ENCODE data around the gene CARS1. TPM values are rescaled to one million over a fixed set of nuclear protein-coding genes. Genes with fewer than 3 reads are reported as not detected.

CARS1 gene
- total RNA-seq, 1 donor from 2014 or later = 26.0 TPM

GRCh38 chr11:2992234-2992996 lies 64.8 kb downstream of the CARS1 start, which contains the start of gene NAP1L4:
Gene NAP1L4, minus strand, starts transcription at chr11:2992329. Its CDS starts 13,109 bp downstream, at chr11:2979220.
- peak; percentile 94 to 96 for DNase-seq (ENCODE audit: extremely low spot score in 2 of 2)
- Histone ChIP-seq H3K4me3 (peak within 1 kb of the TSS; percentile 75 to 95), H3K4me1 (peaks cover 46% of the 10 kb centered on the region), H3K27ac (peak within 1 kb of the TSS; percentile 86), H3K27me3 (no peaks in the 10 kb centered on the region), H3K36me3 (no peaks in the 10 kb centered on the region), H3K9me3 (no peaks in the 10 kb centered on the region)
- intact Hi-C loops (cut with DNase I) = no loop called here
- TF ChIP-seq, protein P1, sequence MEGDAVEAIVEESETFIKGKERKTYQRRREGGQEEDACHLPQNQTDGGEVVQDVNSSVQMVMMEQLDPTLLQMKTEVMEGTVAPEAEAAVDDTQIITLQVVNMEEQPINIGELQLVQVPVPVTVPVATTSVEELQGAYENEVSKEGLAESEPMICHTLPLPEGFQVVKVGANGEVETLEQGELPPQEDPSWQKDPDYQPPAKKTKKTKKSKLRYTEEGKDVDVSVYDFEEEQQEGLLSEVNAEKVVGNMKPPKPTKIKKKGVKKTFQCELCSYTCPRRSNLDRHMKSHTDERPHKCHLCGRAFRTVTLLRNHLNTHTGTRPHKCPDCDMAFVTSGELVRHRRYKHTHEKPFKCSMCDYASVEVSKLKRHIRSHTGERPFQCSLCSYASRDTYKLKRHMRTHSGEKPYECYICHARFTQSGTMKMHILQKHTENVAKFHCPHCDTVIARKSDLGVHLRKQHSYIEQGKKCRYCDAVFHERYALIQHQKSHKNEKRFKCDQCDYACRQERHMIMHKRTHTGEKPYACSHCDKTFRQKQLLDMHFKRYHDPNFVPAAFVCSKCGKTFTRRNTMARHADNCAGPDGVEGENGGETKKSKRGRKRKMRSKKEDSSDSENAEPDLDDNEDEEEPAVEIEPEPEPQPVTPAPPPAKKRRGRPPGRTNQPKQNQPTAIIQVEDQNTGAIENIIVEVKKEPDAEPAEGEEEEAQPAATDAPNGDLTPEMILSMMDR (IDR thresholded peaks at IDR 0.05) = no peak
- TF ChIP-seq POLR2A (IDR thresholded peaks at IDR 0.05) (peak in 1 of 2 donors; percentile 72), POLR2AphosphoS5 (IDR thresholded peaks at IDR 0.05; ENCODE audit: insufficient read depth in 1 of 2, low read depth in 1 of 2) (peak; percentile 81 to 90)

- Histone ChIP-seq H3K4me1 (peaks cover 52% of the 10 kb centered on the region), H3K9me3 (no peaks in the 10 kb centered on the region), H3K27ac (peak overlapping the region; percentile 86), H3K4me3 (peak overlapping the region; percentile 75 to 95), H3K27me3 (no peaks in the 10 kb centered on the region), H3K36me3 (no peaks in the 10 kb centered on the region)
- no peak for DNase-seq (ENCODE audit: extremely low spot score in 2 of 2)
- TF ChIP-seq POLR2A (IDR thresholded peaks at IDR 0.05) (no peak), POLR2AphosphoS5 (IDR thresholded peaks at IDR 0.05; ENCODE audit: insufficient read depth in 1 of 2, low read depth in 1 of 2) (peak in 1 of 2 donors; percentile 10)
- TF ChIP-seq, protein P1 (IDR thresholded peaks at IDR 0.05) = no peak
- intact Hi-C loops (cut with DNase I) = no loop called here
These were observed 65.6 kb downstream of the CARS1 start for GRCh38 chr11:2991452-2992233.

- peaks cover 52% of the 10 kb centered on the region for H3K4me1 ChIP-seq
- intact Hi-C loops (cut with DNase I) = no loop called here
- no peaks in the 10 kb centered on the region for H3K27me3 ChIP-seq
- DNase-seq (ENCODE audit: extremely low spot score in 2 of 2) = no peak
- H3K27ac ChIP-seq = peak overlapping the region; percentile 86
- peak overlapping the region; percentile 75 to 95 for H3K4me3 ChIP-seq
- no peaks in the 10 kb centered on the region for H3K9me3 ChIP-seq
- H3K36me3 ChIP-seq = no peaks in the 10 kb centered on the region
- TF ChIP-seq, protein P1 (IDR thresholded peaks at IDR 0.05) = no peak
- peak in 1 of 2 donors; percentile 7 for TF ChIP-seq POLR2AphosphoS5 (IDR thresholded peaks at IDR 0.05; ENCODE audit: insufficient read depth in 1 of 2, low read depth in 1 of 2)
These were observed 66.4 kb downstream of the CARS1 start for GRCh38 chr11:2990617-2991451.

DNA sequence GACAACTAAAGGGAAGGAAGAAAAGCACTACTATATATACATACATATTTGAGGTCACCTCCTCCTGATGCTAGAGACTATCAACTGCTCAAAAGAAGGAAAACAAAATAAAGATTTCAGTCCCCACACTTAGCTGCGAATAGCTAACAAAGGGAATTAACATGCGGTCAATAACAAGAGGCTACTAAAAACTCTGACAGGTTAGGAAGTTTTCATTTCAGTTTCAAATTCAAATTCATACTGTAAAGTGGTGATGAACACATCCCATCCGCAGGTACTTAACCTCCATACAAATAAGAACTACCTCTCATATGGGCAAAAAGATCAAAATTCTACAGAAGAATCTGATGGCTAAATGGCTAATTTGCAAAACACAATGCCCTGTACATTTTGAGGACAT lies 67.7 kb downstream of the CARS1 start:
- TF ChIP-seq, protein P1 (IDR thresholded peaks at IDR 0.05) = no peak
- no peak for TF ChIP-seq POLR2AphosphoS5 (IDR thresholded peaks at IDR 0.05; ENCODE audit: insufficient read depth in 1 of 2, low read depth in 1 of 2)
- Histone ChIP-seq H3K4me3 (peak overlapping the region; percentile 21 to 75), H3K4me1 (peaks cover 52% of the 10 kb centered on the region)

More for the DNA sequence above, 67.7 kb downstream of the CARS1 start:
- intact Hi-C loops (cut with DNase I) = no loop called here
- no peak for DNase-seq (ENCODE audit: extremely low spot score in 2 of 2)
- no peaks in the 10 kb centered on the region for H3K36me3 ChIP-seq
- peak overlapping the region; percentile 27 for H3K27ac ChIP-seq
- no peaks in the 10 kb centered on the region for H3K9me3 ChIP-seq
- no peaks in the 10 kb centered on the region for H3K27me3 ChIP-seq

Data from vagina (tissue), 2 donors.